Measurements from ENCODE around the gene SSMEM1.
"Not testable (repeated sequence)": the region's sequence is repeated elsewhere in the genome, so short reads cannot be mapped to it uniquely, and the experiment has no call there.

The SSMEM1 gene

GRCh38 chr7:130240240-130240639, 32.6 kb downstream of the SSMEM1 start:
- no peak for DNase-seq
- intact Hi-C loops (cut with DNase I): no loop called here

- intact Hi-C loops (cut with DNase I): no loop called here
- peak; percentile 21 to 86 (median 70) for DNase-seq
Measured at GRCh38 chr7:130242198-130243014, 34.7 kb downstream of the SSMEM1 start.

- intact Hi-C loops (cut with DNase I): not testable (repeated sequence)
Measured at GRCh38 chr7:130243486-130243885, 35.8 kb downstream of the SSMEM1 start.

GRCh38 chr7:130246491-130246890, 38.8 kb downstream of the SSMEM1 start:
- intact Hi-C loops (cut with DNase I): not testable (repeated sequence)

More at GRCh38 chr7:130243486-130243885, 35.8 kb downstream of the SSMEM1 start:
- DNase-seq: not testable (repeated sequence)

GRCh38 chr7:130248842-130249241, 41.2 kb downstream of the SSMEM1 start:
- intact Hi-C loops (cut with DNase I); DNase-seq: not testable (repeated sequence)

More at GRCh38 chr7:130246491-130246890, 38.8 kb downstream of the SSMEM1 start:
- DNase-seq: not testable (repeated sequence)

- DNase-seq; intact Hi-C loops (cut with DNase I): not testable (repeated sequence)
Measured at GRCh38 chr7:130249626-130250025, 42.0 kb downstream of the SSMEM1 start.

GRCh38 chr7:130254555-130254954, 46.9 kb downstream of the SSMEM1 start:
- no peak for DNase-seq
- intact Hi-C loops (cut with DNase I): no loop called here

GRCh38 chr7:130256704-130257103, 49.0 kb downstream of the SSMEM1 start:
- DNase-seq: no peak
- intact Hi-C loops (cut with DNase I): no loop called here

- DNase-seq: no peak
- intact Hi-C loops (cut with DNase I): no loop called here
Measured at GRCh38 chr7:130258494-130259078, 50.9 kb downstream of the SSMEM1 start.

GRCh38 chr7:130262448-130262847, 54.8 kb downstream of the SSMEM1 start:
- intact Hi-C loops (cut with DNase I): no loop called here
- DNase-seq: peak in 13 of 42 donors; percentile 4 to 44 (median 25)

- intact Hi-C loops (cut with DNase I): no loop called here
- DNase-seq: no peak
Measured at GRCh38 chr7:130263130-130263529, 55.5 kb downstream of the SSMEM1 start.
